Suprapubic skin (tissue), 4 donors: Measurements from ENCODE around the gene ANXA2R. TPM values are rescaled to one million over a fixed set of nuclear protein-coding genes. Genes with fewer than 3 reads are reported as not detected.
"Not testable (repeated sequence)": the region's sequence is repeated elsewhere in the genome, so short reads cannot be mapped to it uniquely, and the experiment has no call there.

Source experiments
- DNase-seq, 2 donors: peaks; one replicate each; pipeline ENCODE4 v3.0.0-alpha.2; 2019; ENCODE audit warnings: low spot score in 2 of 2
- H3K27ac ChIP-seq: fragments of 200-600 bp; sonication (generic); one replicate; pipeline ENCODE4 v1.5.1; 2019
- H3K27me3 ChIP-seq: fragments of 200-600 bp; sonication (generic); one replicate; pipeline ENCODE4 v1.5.1; 2019
- H3K36me3 ChIP-seq: fragments of 200-600 bp; sonication (generic); one replicate; pipeline ENCODE4 v1.5.1; 2019
- H3K4me1 ChIP-seq: fragments of 200-600 bp; sonication (generic); one replicate; pipeline ENCODE4 v1.5.1; 2019
- H3K4me3 ChIP-seq: fragments of 200-600 bp; sonication (generic); one replicate; pipeline ENCODE4 v1.5.1; 2019; ENCODE audit warnings: mild to moderate bottlenecking
- H3K9me3 ChIP-seq: fragments of 200-600 bp; sonication (generic); one replicate; pipeline ENCODE4 v1.5.1; 2019
- CTCF ChIP-seq, 2 donors: fragments of 200-600 bp in 1 of 2; fragments of 450-650 bp in 1 of 2; sonication (generic) in 1 of 2; IDR thresholded peaks; one replicate each; pipeline ENCODE4 v1.5.1; 2016 to 2019; ENCODE audit warnings: antibody characterized with exemption in 2 of 2, mild to moderate bottlenecking in 1 of 2, moderate library complexity in 1 of 2
- EP300 ChIP-seq: sonication (generic); formaldehyde crosslinking; IDR thresholded peaks from one replicate; pipeline ENCODE4 v1.6.1; 2017; ENCODE audit warnings: antibody characterized with exemption
- POLR2A ChIP-seq, 2 donors: fragments of 450-650 bp; IDR thresholded peaks; one replicate each; pipeline ENCODE4 v1.6.1; 2017; ENCODE audit warnings: antibody characterized with exemption in 2 of 2, mild to moderate bottlenecking in 2 of 2, moderate library complexity in 2 of 2
- POLR2AphosphoS5 ChIP-seq, 3 donors: sonication (generic); formaldehyde crosslinking; IDR thresholded peaks; one replicate each; pipeline ENCODE4 v1.6.1; 2017; ENCODE audit warnings: antibody characterized with exemption in 3 of 3
- WGBS: methylation state at CpG from one replicate; pipeline ENCODE4 v1.1.5; 2018; 5-methylcytosine and 5-hydroxymethylcytosine counted together
- total RNA-seq, 4 donors: library from RNA; depleted of rRNA; stranded (reverse); fragments of >200 nt; gene quantifications; one replicate each; pipeline ENCODE4 v1.1.0, GENCODE V29; 2016

ANXA2R gene
- total RNA-seq, 4 donors from 2014 or later, result 0.39 to 3.1 (median 0.89) TPM; not detected in 1

GRCh38 chr5:43027054-43027785, 12.9 kb downstream of the ANXA2R start:
- Histone ChIP-seq H3K4me1 (no peaks in the 10 kb centered on the region), H3K9me3 (no peaks in the 10 kb centered on the region), H3K36me3 (no peaks in the 10 kb centered on the region), H3K4me3 (no peak overlapping the region), H3K27ac (no peak overlapping the region), H3K27me3 (peaks cover 13% of the 10 kb centered on the region)
- 88% methylated on average over 7 of the region's 7 CpGs for WGBS
- TF ChIP-seq CTCF (IDR thresholded peaks at IDR 0.05) (no peak), POLR2A (IDR thresholded peaks at IDR 0.05) (no peak), POLR2AphosphoS5 (IDR thresholded peaks at IDR 0.05) (no peak), EP300 (no peak)
- DNase-seq, result no peak

- not testable (repeated sequence) for H3K27ac ChIP-seq, H3K4me1 ChIP-seq, H3K9me3 ChIP-seq, H3K4me3 ChIP-seq, DNase-seq, H3K36me3 ChIP-seq
- 60% methylated on average over 25 of the region's 25 CpGs for WGBS
- H3K27me3 ChIP-seq, result peaks cover 21% of the 10 kb centered on the region
Observed at GRCh38 chr5:43025184-43025950, 14.8 kb downstream of the ANXA2R start.

GRCh38 chr5:43024217-43024616, 15.9 kb downstream of the ANXA2R start:
- Histone ChIP-seq H3K4me3 (no peak overlapping the region), H3K36me3 (no peaks in the 10 kb centered on the region), H3K27me3 (peaks cover 30% of the 10 kb centered on the region), H3K27ac (no peak overlapping the region), H3K9me3 (no peaks in the 10 kb centered on the region), H3K4me1 (peaks cover 15% of the 10 kb centered on the region)
- WGBS, result 84% methylated on average over 6 of the region's 6 CpGs
- TF ChIP-seq EP300 (no peak), POLR2A (IDR thresholded peaks at IDR 0.05) (no peak), POLR2AphosphoS5 (IDR thresholded peaks at IDR 0.05) (no peak), CTCF (IDR thresholded peaks at IDR 0.05) (no peak)
- DNase-seq, result no peak

- 81% methylated on average over 2 of the region's 2 CpGs for WGBS
- H3K4me3 ChIP-seq, result no peak overlapping the region
- H3K27ac ChIP-seq, result no peak overlapping the region
- peaks cover 57% of the 10 kb centered on the region for H3K27me3 ChIP-seq
- DNase-seq, result peak in 1 of 2 donors; percentile 28
- H3K4me1 ChIP-seq, result peaks cover 35% of the 10 kb centered on the region
- TF ChIP-seq CTCF (IDR thresholded peaks at IDR 0.05) (no peak), POLR2AphosphoS5 (IDR thresholded peaks at IDR 0.05) (no peak), POLR2A (IDR thresholded peaks at IDR 0.05) (no peak), EP300 (no peak)
- H3K9me3 ChIP-seq, result no peaks in the 10 kb centered on the region
- H3K36me3 ChIP-seq, result no peaks in the 10 kb centered on the region
Observed at GRCh38 chr5:43021151-43021550, 19.0 kb downstream of the ANXA2R start.

- DNase-seq, result no peak
- Histone ChIP-seq H3K9me3 (no peaks in the 10 kb centered on the region), H3K4me3 (peak overlapping the region; percentile 57), H3K27me3 (peaks cover 59% of the 10 kb centered on the region), H3K36me3 (no peaks in the 10 kb centered on the region), H3K4me1 (peaks cover 35% of the 10 kb centered on the region), H3K27ac (peak overlapping the region; percentile 97)
- TF ChIP-seq POLR2AphosphoS5 (IDR thresholded peaks at IDR 0.05) (no peak), CTCF (IDR thresholded peaks at IDR 0.05) (no peak), EP300 (no peak), POLR2A (IDR thresholded peaks at IDR 0.05) (no peak)
- 24% methylated on average over 11 of the region's 11 CpGs for WGBS
Observed at GRCh38 chr5:43020399-43020746, 19.7 kb downstream of the ANXA2R start.
